ENCODE data around the gene NRDC.
A peak's percentile ranks its signal among the peaks of the same experiment; 100 is the strongest.

The NRDC gene

GRCh38 chr1:51814513-51814912 lies 64.0 kb downstream of the NRDC start:
- no peak for TF ChIP-seq CTCF (IDR thresholded peaks at IDR 0.05; ENCODE audit: control insufficient read depth, insufficient read depth, low read depth, low read length, missing control alignments)
- no peak overlapping the region for H3K4me3 ChIP-seq (ENCODE audit: control insufficient read depth, low read depth, low read length)
- DNase-seq (ENCODE audit: low read depth), result no peak

GRCh38 chr1:51799372-51799771 lies 79.2 kb downstream of the NRDC start:
- TF ChIP-seq CTCF (IDR thresholded peaks at IDR 0.05; ENCODE audit: control insufficient read depth, insufficient read depth, low read depth, low read length, missing control alignments), result no peak
- DNase-seq (ENCODE audit: low read depth), result no peak
- H3K4me3 ChIP-seq (ENCODE audit: control insufficient read depth, low read depth, low read length), result no peak overlapping the region

- no peak for TF ChIP-seq CTCF (IDR thresholded peaks at IDR 0.05; ENCODE audit: control insufficient read depth, insufficient read depth, low read depth, low read length, missing control alignments)
- no peak for DNase-seq (ENCODE audit: low read depth)
- H3K4me3 ChIP-seq (ENCODE audit: control insufficient read depth, low read depth, low read length), result no peak overlapping the region
Measured at GRCh38 chr1:51794868-51795267, 83.7 kb downstream of the NRDC start.

- no peak for TF ChIP-seq CTCF (IDR thresholded peaks at IDR 0.05; ENCODE audit: control insufficient read depth, insufficient read depth, low read depth, low read length, missing control alignments)
- no peak for DNase-seq (ENCODE audit: low read depth)
- no peak overlapping the region for H3K4me3 ChIP-seq (ENCODE audit: control insufficient read depth, low read depth, low read length)
Measured at GRCh38 chr1:51794260-51794659, 84.3 kb downstream of the NRDC start.

GRCh38 chr1:51792864-51793263 lies 85.7 kb downstream of the NRDC start:
- peak; percentile 31 for DNase-seq (ENCODE audit: low read depth)
- no peak for TF ChIP-seq CTCF (IDR thresholded peaks at IDR 0.05; ENCODE audit: control insufficient read depth, insufficient read depth, low read depth, low read length, missing control alignments)
- no peak overlapping the region for H3K4me3 ChIP-seq (ENCODE audit: control insufficient read depth, low read depth, low read length)

DNA sequence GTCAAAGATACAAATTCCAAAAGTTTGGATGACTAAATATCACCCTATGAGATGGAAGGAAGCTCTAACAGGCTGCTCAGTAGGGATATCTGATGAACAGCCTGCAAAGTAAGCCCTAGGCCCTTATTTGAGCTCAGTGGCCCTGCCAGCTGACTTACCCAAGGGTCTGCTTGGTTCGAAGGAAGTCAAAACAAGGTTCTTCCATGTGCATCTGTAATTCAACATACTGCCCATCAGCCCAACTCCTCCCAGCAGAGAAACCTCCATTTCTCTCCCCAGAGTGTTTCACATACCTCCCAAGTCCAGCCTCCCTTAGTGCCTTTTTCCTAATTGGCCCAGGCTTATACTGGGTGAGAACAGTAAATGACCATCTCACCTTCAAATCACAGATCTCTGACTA lies 86.6 kb downstream of the NRDC start:
- no peak overlapping the region for H3K4me3 ChIP-seq (ENCODE audit: control insufficient read depth, low read depth, low read length)
- no peak for DNase-seq (ENCODE audit: low read depth)
- TF ChIP-seq CTCF (IDR thresholded peaks at IDR 0.05; ENCODE audit: control insufficient read depth, insufficient read depth, low read depth, low read length, missing control alignments), result no peak

- H3K4me3 ChIP-seq (ENCODE audit: control insufficient read depth, low read depth, low read length), result no peak overlapping the region
- DNase-seq (ENCODE audit: low read depth), result no peak
- TF ChIP-seq CTCF (IDR thresholded peaks at IDR 0.05; ENCODE audit: control insufficient read depth, insufficient read depth, low read depth, low read length, missing control alignments), result no peak
Measured at GRCh38 chr1:51790385-51790784, 88.1 kb downstream of the NRDC start.
